GM12878 (cell line): ENCODE data around the gene MGME1. TPM values are rescaled to one million over a fixed set of nuclear protein-coding genes. Genes with fewer than 3 reads are reported as not detected.
A peak's percentile ranks its signal among the peaks of the same experiment; 100 is the strongest.

Experiments
- ATAC-seq: fragments of 200-7000 bp; cut with Tn5 transposase; 3 replicates; pipeline ENCODE4 v1.9.1; 2020; ENCODE audit warnings: mild to moderate bottlenecking, moderate library complexity
- BruUV-seq: library from RNA; stranded (reverse); fragments of 400-500 nt; replicated peaks from 2 replicates; lab custom pipeline; 2021; lab: Mats Ljungman, UMichigan
- CTCF ChIA-PET: fragments of 300-600 bp; sonication (Branson Sonifier 250); formaldehyde crosslinking; extraction: SDS; loops from one replicate; lab custom pipeline; 2021; ENCODE audit warnings: inconsistent platforms; lab: Yijun Ruan, JAX
- POLR2A ChIA-PET: fragments of 350-600 bp; formaldehyde crosslinking; extraction: SDS; loops from one replicate; lab custom pipeline; 2021; ENCODE audit warnings: inconsistent platforms; lab: Charles Lee
- RAD21 ChIA-PET: fragments of 300-600 bp; sonication (Branson Sonifier 250); formaldehyde crosslinking; loops from one replicate; lab custom pipeline; 2023; ENCODE audit warnings: antibody characterized with exemption; ENCODE audit not compliant: unreplicated experiment; lab: Charles Lee
- SMC1A ChIA-PET: fragments of 300-600 bp; sonication (Branson Sonifier 250); formaldehyde crosslinking; loops from one replicate; lab custom pipeline; 2023; ENCODE audit not compliant: unreplicated experiment, uncharacterized antibody; lab: Charles Lee
- DNase-seq: peaks from one replicate; pipeline ENCODE4 v3.0.0-alpha.2; 2011; ENCODE audit warnings: low read depth, low spot score
- FAIRE-seq: peaks from 3 replicates; lab custom pipeline; 2011; peaks lifted over from hg19 to GRCh38; lab: Jason Lieb, UNC
- H2AFZ ChIP-seq: 2 replicates; pipeline ENCODE4 v1.6.0; 2011; ENCODE audit warnings: low read depth, low read length, control low read depth; ENCODE audit not compliant: control insufficient read depth
- H3K27ac ChIP-seq: 2 replicates; pipeline ENCODE4 v1.5.1; 2011; ENCODE audit warnings: control low read depth; ENCODE audit not compliant: control insufficient read depth, insufficient read depth
- H3K27me3 ChIP-seq, 2 experiments: replicated peaks in 1 of 2; 2 replicates each; pipeline versions ENCODE4 v1.6.0 to v1.6.1; 2011; ENCODE audit warnings: low read length in 1 of 2; ENCODE audit not compliant: control insufficient read depth in 2 of 2, insufficient read depth in 2 of 2
- H3K36me3 ChIP-seq, 2 experiments: 2 replicates each; pipeline ENCODE4 v1.5.1; 2011; ENCODE audit warnings: low read length in 1 of 2; ENCODE audit not compliant: control insufficient read depth in 2 of 2, insufficient read depth in 2 of 2
- H3K4me1 ChIP-seq: 2 replicates; pipeline ENCODE4 v1.6.1; 2011; ENCODE audit warnings: mild to moderate bottlenecking, low read length, moderate library complexity, mixed read lengths; ENCODE audit not compliant: control insufficient read depth, insufficient read depth
- H3K4me2 ChIP-seq: 2 replicates; pipeline ENCODE4 v1.6.0; 2011; ENCODE audit warnings: control low read depth; ENCODE audit not compliant: control insufficient read depth, insufficient read depth
- H3K4me3 ChIP-seq: fragments of 200-600 bp; sonication (generic); 2 replicates; pipeline ENCODE4 v1.5.1; 2016
- H3K79me2 ChIP-seq: 2 replicates; pipeline ENCODE4 v1.6.0; 2011; ENCODE audit warnings: low read length; ENCODE audit not compliant: control insufficient read depth, insufficient read depth
- H3K9ac ChIP-seq: 2 replicates; pipeline ENCODE4 v1.8.0; 2011; ENCODE audit warnings: low read length, control low read depth, mixed read lengths; ENCODE audit not compliant: control insufficient read depth, insufficient read depth
- H3K9me3 ChIP-seq: replicated peaks from 3 replicates; pipeline ENCODE4 v1.5.1; 2011; ENCODE audit warnings: mild to moderate bottlenecking, low read length; ENCODE audit not compliant: control insufficient read depth, insufficient read depth
- H4K20me1 ChIP-seq: 2 replicates; pipeline ENCODE4 v1.6.0; 2011; ENCODE audit not compliant: control insufficient read depth, insufficient read depth
- BHLHE40 ChIP-seq, 2 experiments: fragments of 450-650 bp in 1 of 2; IDR thresholded peaks; 2 replicates each; pipeline ENCODE4 v1.6.1; 2011 to 2017; ENCODE audit warnings: low read depth in 2 of 2, borderline replicate concordance in 1 of 2, improper control_type of control experiment in 1 of 2, low read length in 1 of 2, mild to moderate bottlenecking in 1 of 2
- FOXM1 ChIP-seq: IDR thresholded peaks from 2 replicates; pipeline ENCODE4 v1.6.1; 2012; ENCODE audit warnings: low read depth, mild to moderate bottlenecking, inconsistent platforms, low read length, moderate library complexity
- MLLT1 ChIP-seq: fragments of 450-650 bp; IDR thresholded peaks from 2 replicates; pipeline ENCODE4 v1.6.1; 2016; ENCODE audit warnings: mild to moderate bottlenecking
- POU2F2 ChIP-seq: IDR thresholded peaks from 3 replicates; pipeline ENCODE4 v1.6.1; 2011; ENCODE audit warnings: low read depth, mild to moderate bottlenecking, low read length, borderline replicate concordance
- WGBS: methylation state at CpG from one replicate; pipeline ENCODE4 v1.1.6; 2016; ENCODE audit warnings: low lambda C conversion rate; ENCODE audit not compliant: insufficient replicate concordance, insufficient coverage; ENCODE audit errors: missing lambda C conversion rate; 5-methylcytosine and 5-hydroxymethylcytosine counted together
- in situ Hi-C: fragments of 300-500 bp; cut with MboI; formaldehyde crosslinking; loops from 9 replicates; pipeline ENCODE4 v1.14.3; 2018; ENCODE audit warnings: mixed read lengths
- intact Hi-C: fragments of 100-400 bp; cut with micrococcal nuclease; formaldehyde crosslinking; loops from one replicate; pipeline ENCODE4 v1.14.2; 2022; ENCODE audit not compliant: unreplicated experiment
- polyA plus RNA-seq, 11 experiments: library from polyadenylated mRNA; depleted of rRNA in 4 of 11; unstranded in 6 of 11; stranded (reverse) in 5 of 11; fragments of >200 nt; fragmentation: Nextera tagmentation in 4 of 11; fragmentation: Illumina TruSeq in 1 of 11; extraction: Ambion mirVana in 4 of 11; extraction: Trizol in 1 of 11; gene quantifications; 1 replicate in 1 of 11; 2 replicates in 10 of 11; pipeline versions ENCODE4 v1.2.1 to v1.2.3, GENCODE V29; 2011 to 2016; ENCODE audit warnings: inconsistent platforms in 2 of 11, missing spikeins in 2 of 11, low read depth in 1 of 11
- total RNA-seq, 4 experiments: library from RNA; depleted of rRNA in 3 of 4; stranded (reverse); fragments of >200 nt in 3 of 4; fragmentation: Illumina TruSeq in 1 of 4; extraction: Trizol in 1 of 4; gene quantifications; 2 replicates each; pipeline versions ENCODE4 v1.2.1 to v1.2.3, GENCODE V29; 2013 to 2021

The MGME1 gene
- total and polyA plus RNA-seq, 10 of the 15 experiments (the other 5 are each of a cell fraction or from before 2014, with no cell fraction given), result 13.4 to 44.8 (median 30.6) TPM

DNA sequence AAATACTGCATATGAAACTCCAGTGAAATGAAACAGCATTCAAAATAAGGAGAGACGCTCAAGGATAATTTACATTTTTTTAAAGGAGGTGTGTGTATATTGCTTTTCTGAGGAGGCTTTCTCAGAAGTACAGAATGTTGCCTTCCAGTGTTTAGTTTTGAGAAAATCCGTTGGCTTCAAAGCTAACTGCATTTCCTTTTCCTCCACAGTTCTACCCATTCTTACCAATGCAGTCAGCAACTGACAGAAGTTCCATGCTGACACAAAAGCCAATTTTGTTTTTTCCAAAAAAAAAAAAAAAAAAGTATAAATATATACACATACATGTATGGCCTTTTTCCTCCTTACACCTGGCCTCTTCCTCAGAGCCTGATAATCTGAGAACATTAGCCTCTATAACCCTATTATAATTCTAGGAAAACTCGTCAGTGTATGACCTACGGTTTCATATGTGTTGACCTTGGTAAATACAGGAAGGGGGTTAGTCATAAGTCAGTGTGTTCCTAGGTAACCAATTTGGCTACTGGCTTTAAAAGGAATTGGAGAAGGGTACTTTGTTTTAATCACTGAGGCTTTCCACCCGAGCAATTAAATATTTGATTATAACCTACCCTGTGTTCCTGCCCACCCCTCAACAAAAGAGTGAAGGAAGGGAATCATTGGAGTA, 24.2 kb downstream of the MGME1 start:
- Histone ChIP-seq H3K79me2 (no peaks in the 10 kb centered on the region), H3K27ac (peak overlapping the region; percentile 41), H3K4me1 (peaks cover 21% of the 10 kb centered on the region), H3K36me3 (peaks cover 2 to 7% of the 10 kb centered on the region in 2 experiments; a peak in 3 of 4 replicates), H3K27me3 (no peaks in the 10 kb centered on the region), H2AFZ (no peak overlapping the region), H3K9ac (no peak overlapping the region), H3K4me2 (peak overlapping the region; percentile 60), H3K4me3 (no peak overlapping the region), H4K20me1 (no peaks in the 10 kb centered on the region), H3K9me3 (no peaks in the 10 kb centered on the region)
- no peak for FAIRE-seq
- TF ChIP-seq FOXM1 (no peak), BHLHE40 (IDR thresholded peaks at IDR 0.05; ENCODE audit: borderline replicate concordance in 1 of 2, low read depth in 2 of 2, low read length in 1 of 2) (no peak), POU2F2 (no peak), MLLT1 (no peak)
- in situ Hi-C loops, result no loop called here
- no TSS peak for BruUV-seq
- ATAC-seq, result no peak
- POLR2A ChIA-PET, result interaction anchor here (0.6 to 1.0 kb wide), 3 partner anchors 11 to 344 kb away, joined by 3 to 4 read pairs (median 3); no protein-coding TSS in a partner anchor
- SMC1A ChIA-PET, result interaction anchor here (1.1 to 2.9 kb wide), 11 partner anchors 9 to 488 kb away, joined by 3 to 12 read pairs (median 4); no protein-coding TSS in a partner anchor
- CTCF ChIA-PET, result interaction anchor here (1.0 to 7.3 kb wide), 8 partner anchors 9 to 487 kb away, joined by 3 to 45 read pairs (median 11); no protein-coding TSS in a partner anchor
- DNase-seq, result no peak
- RAD21 ChIA-PET, result interaction anchor here (0.7 to 2.0 kb wide), 7 partner anchors 11 to 487 kb away, joined by 3 to 9 read pairs (median 5); partner anchors contain the start of gene SNX5
- intact Hi-C loops, result loop anchor here (2.0 to 5.0 kb wide), 3 partner anchors 24 to 310 kb away; partner anchors contain the start of genes MGME1, RRBP1 and SNX5
- WGBS, result 34% methylated on average over 5 of the region's 5 CpGs
